ENCODE measurements around the gene TECRL. TPM values are rescaled to one million over a fixed set of nuclear protein-coding genes. Genes with fewer than 3 reads are reported as not detected.

The TECRL gene
- total RNA-seq, 1 donor from 2014 or later = not detected

- DNase-seq = no peak
Observed at GRCh38 chr4:64326507-64326906, 82.7 kb downstream of the TECRL start.

- no peak for DNase-seq
Observed at GRCh38 chr4:64306255-64306565, 103.0 kb downstream of the TECRL start.

- DNase-seq = no peak
Observed at GRCh38 chr4:64305565-64306254, 103.5 kb downstream of the TECRL start.

GRCh38 chr4:64272432-64272831 is 136.8 kb downstream of the TECRL start:
- no peak for DNase-seq

- DNase-seq = no peak
Observed at GRCh38 chr4:64271601-64272081, 137.6 kb downstream of the TECRL start.

GRCh38 chr4:64266669-64267068 is 142.6 kb downstream of the TECRL start:
- DNase-seq = no peak

- DNase-seq = no peak
Observed at GRCh38 chr4:64266263-64266662, 143.0 kb downstream of the TECRL start.

- no peak for DNase-seq
Observed at GRCh38 chr4:64251781-64252180, 157.5 kb downstream of the TECRL start.

GRCh38 chr4:64250488-64250887 is 158.8 kb downstream of the TECRL start:
- DNase-seq = no peak

- no peak for DNase-seq
Observed at GRCh38 chr4:64250061-64250460, 159.2 kb downstream of the TECRL start.

GRCh38 chr4:64248186-64248585 is 161.1 kb downstream of the TECRL start:
- no peak for DNase-seq

- peak; percentile 13 for DNase-seq
Observed at GRCh38 chr4:64230709-64231310, 178.4 kb downstream of the TECRL start.

Data from dermis blood vessel endothelial cell (primary cell).